Erythroblast (primary cell): Measurements from ENCODE around the gene SUMF1.

Source experiments
- GATA1 ChIP-seq: IDR thresholded peaks from 2 replicates; pipeline ENCODE4 v1.6.1; 2011; ENCODE audit warnings: low read depth, mild to moderate bottlenecking, control low read depth, low read length, moderate library complexity
- POLR2A ChIP-seq: IDR thresholded peaks from 2 replicates; pipeline ENCODE4 v1.6.1; 2011; ENCODE audit warnings: mild to moderate bottlenecking, low read length

DNA sequence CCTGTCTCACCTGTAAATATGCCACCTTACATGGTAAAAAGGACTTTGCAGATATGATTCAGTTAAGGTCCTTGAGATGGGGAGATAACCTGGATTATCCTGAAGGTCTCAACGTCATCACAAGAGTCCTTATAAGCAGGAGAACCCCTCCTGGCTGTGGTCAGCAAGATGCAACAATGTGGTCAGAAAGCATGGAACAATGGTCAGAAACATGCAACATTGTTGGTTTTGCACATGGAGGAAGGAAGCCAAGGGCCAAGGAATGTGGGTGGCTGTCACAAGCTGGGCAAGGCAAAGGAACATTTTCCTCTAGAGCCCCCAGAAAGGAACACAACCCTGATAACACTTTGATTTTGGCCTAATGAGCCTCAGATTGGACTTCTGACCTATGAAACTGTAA lies 9.4 kb upstream of the SUMF1 start:
- TF ChIP-seq POLR2A: no peak
- TF ChIP-seq GATA1: no peak
